ENCODE measurements around the gene LOXL1. TPM values are rescaled to one million over a fixed set of nuclear protein-coding genes. Genes with fewer than 3 reads are reported as not detected.

LOXL1 gene
- total RNA-seq, 1 experiment from 2014 or later, result 249 TPM

- ChIA-PET CTCF (no interaction called here), POLR2A (ENCODE audit: unreplicated experiment) (interaction anchor here (0.5 kb wide), 1 partner anchor 1022 kb away, joined by 8 read pairs; no protein-coding TSS in a partner anchor)
- ATAC-seq, result no peak
- Histone ChIP-seq H3K9me3 (ENCODE audit: low read length) (no peaks in the 10 kb centered on the region), H3F3A (ENCODE audit: low read length, unreplicated experiment) (no peaks in the 10 kb centered on the region), H3K27ac (ENCODE audit: low read length) (no peak overlapping the region), H3K36me3 (ENCODE audit: low read depth, low read length) (no peaks in the 10 kb centered on the region), H3K4me1 (ENCODE audit: insufficient read depth, low read length) (peaks cover 58% of the 10 kb centered on the region), H4K20me1 (ENCODE audit: low read length) (no peaks in the 10 kb centered on the region), H3K79me2 (ENCODE audit: low read length) (no peaks in the 10 kb centered on the region), H3K9me2 (replicated peaks; ENCODE audit: low read length) (no peaks in the 10 kb centered on the region), H3K9ac (ENCODE audit: low read length) (no peak overlapping the region), H3K4me3 (ENCODE audit: low read length) (no peak overlapping the region), H3K27me3 (ENCODE audit: low read length) (no peaks in the 10 kb centered on the region), H2AFZ (ENCODE audit: low read length) (no peak overlapping the region), H3K4me2 (ENCODE audit: low read length) (no peak overlapping the region)
- intact Hi-C loops (cut with micrococcal nuclease), result no loop called here
- BruUV-seq (replicated peaks), result no TSS peak
- TF ChIP-seq CTCF (conservative IDR thresholded peaks at IDR 0.05; ENCODE audit: low read depth, low read length) (no peak), EZH2 (IDR thresholded peaks at IDR 0.05; ENCODE audit: low read length, unreplicated experiment) (no peak), EZH2phosphoT487 (IDR thresholded peaks at IDR 0.05; ENCODE audit: borderline replicate concordance, low read length) (no peak)
- no peak for DNase-seq
Measured at GRCh38 chr15:73985101-73985873, 59.0 kb downstream of the LOXL1 start.

DNA sequence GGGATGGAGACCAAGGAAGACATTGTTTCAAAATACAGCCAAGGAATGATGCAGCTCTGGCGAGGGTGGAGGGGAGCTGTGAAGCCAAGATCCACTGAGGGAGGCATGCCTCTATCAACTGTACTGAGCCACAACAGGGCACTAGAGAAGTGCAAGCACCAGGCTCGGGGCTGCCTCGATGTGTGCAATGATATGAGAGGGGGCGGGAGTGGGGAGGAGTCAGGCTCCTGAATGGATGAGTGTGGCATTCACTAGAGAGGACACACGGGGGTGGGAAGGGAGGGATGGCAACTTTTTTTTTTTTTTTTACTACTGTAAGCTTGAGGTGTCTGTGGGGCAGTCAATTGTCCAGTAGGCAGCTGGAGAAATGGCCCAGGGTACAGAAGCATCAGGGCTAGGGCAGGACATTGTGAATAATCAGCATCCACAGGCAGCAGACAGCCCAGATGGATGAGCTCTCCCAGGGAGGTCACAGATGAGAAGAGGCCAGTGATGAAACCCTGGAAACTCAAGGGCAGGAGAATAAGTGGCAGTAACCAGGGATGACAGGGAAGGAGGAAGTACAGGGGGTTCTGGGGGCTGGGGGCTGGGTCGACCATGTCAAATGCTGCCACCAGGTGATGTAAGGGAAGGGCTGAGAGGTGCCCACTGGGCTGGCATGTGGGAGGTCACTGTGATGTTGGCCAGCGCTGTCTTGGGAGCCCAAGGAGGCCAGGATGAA lies 60.0 kb downstream of the LOXL1 start:
- no peak for DNase-seq
- ATAC-seq, result no peak
- Histone ChIP-seq H3K4me3 (ENCODE audit: low read length) (no peak overlapping the region), H3K27me3 (ENCODE audit: low read length) (no peaks in the 10 kb centered on the region), H3K4me1 (ENCODE audit: insufficient read depth, low read length) (peaks cover 62% of the 10 kb centered on the region), H4K20me1 (ENCODE audit: low read length) (no peaks in the 10 kb centered on the region), H3K36me3 (ENCODE audit: low read depth, low read length) (no peaks in the 10 kb centered on the region), H3K79me2 (ENCODE audit: low read length) (no peaks in the 10 kb centered on the region), H3K27ac (ENCODE audit: low read length) (no peak overlapping the region), H2AFZ (ENCODE audit: low read length) (no peak overlapping the region), H3K4me2 (ENCODE audit: low read length) (no peak overlapping the region), H3K9me3 (ENCODE audit: low read length) (no peaks in the 10 kb centered on the region), H3K9me2 (replicated peaks; ENCODE audit: low read length) (no peaks in the 10 kb centered on the region), H3F3A (ENCODE audit: low read length, unreplicated experiment) (no peaks in the 10 kb centered on the region), H3K9ac (ENCODE audit: low read length) (no peak overlapping the region)
- TF ChIP-seq EZH2 (IDR thresholded peaks at IDR 0.05; ENCODE audit: low read length, unreplicated experiment), result no peak
- no peak for TF ChIP-seq CTCF (conservative IDR thresholded peaks at IDR 0.05; ENCODE audit: low read depth, low read length)
- TF ChIP-seq EZH2phosphoT487 (IDR thresholded peaks at IDR 0.05; ENCODE audit: borderline replicate concordance, low read length), result no peak
- BruUV-seq (replicated peaks), result no TSS peak
- POLR2A ChIA-PET (ENCODE audit: unreplicated experiment), result no interaction called here
- intact Hi-C loops (cut with micrococcal nuclease), result no loop called here
- CTCF ChIA-PET, result no interaction called here

DNA sequence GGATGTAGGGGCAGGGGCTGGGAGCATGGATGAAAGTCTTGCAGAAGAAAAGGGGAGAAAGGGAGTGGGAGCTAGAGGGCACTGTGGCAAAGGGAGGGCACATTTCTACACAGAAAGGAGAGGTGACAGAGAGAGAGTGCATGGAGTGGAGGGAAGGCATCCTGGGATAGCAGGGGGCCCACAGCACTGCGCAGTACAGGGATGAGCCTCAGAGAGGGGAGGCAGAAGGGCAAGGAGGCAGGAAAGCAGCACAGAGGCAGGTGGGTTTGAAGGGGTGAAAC lies 60.5 kb downstream of the LOXL1 start:
- CTCF ChIA-PET, result no interaction called here
- H2AFZ ChIP-seq (ENCODE audit: low read length), result no peak overlapping the region
- no peak for ATAC-seq

More for the DNA sequence above, 60.5 kb downstream of the LOXL1 start:
- POLR2A ChIA-PET (ENCODE audit: unreplicated experiment), result no interaction called here
- H3K9me3 ChIP-seq (ENCODE audit: low read length), result no peaks in the 10 kb centered on the region
- H3K4me1 ChIP-seq (ENCODE audit: insufficient read depth, low read length), result peaks cover 62% of the 10 kb centered on the region
- no peak for TF ChIP-seq EZH2phosphoT487 (IDR thresholded peaks at IDR 0.05; ENCODE audit: borderline replicate concordance, low read length)
- TF ChIP-seq CTCF (conservative IDR thresholded peaks at IDR 0.05; ENCODE audit: low read depth, low read length), result no peak
- TF ChIP-seq EZH2 (IDR thresholded peaks at IDR 0.05; ENCODE audit: low read length, unreplicated experiment), result no peak
- no TSS peak for BruUV-seq (replicated peaks)
- no peak overlapping the region for H3K9ac ChIP-seq (ENCODE audit: low read length)
- no peak for DNase-seq
- no peaks in the 10 kb centered on the region for H3K36me3 ChIP-seq (ENCODE audit: low read depth, low read length)
- no peaks in the 10 kb centered on the region for H3K27me3 ChIP-seq (ENCODE audit: low read length)
- no peaks in the 10 kb centered on the region for H3F3A ChIP-seq (ENCODE audit: low read length, unreplicated experiment)
- no peak overlapping the region for H3K4me2 ChIP-seq (ENCODE audit: low read length)
- H3K9me2 ChIP-seq (replicated peaks; ENCODE audit: low read length), result no peaks in the 10 kb centered on the region
- intact Hi-C loops (cut with micrococcal nuclease), result no loop called here
- no peaks in the 10 kb centered on the region for H4K20me1 ChIP-seq (ENCODE audit: low read length)
- no peak overlapping the region for H3K4me3 ChIP-seq (ENCODE audit: low read length)
- no peaks in the 10 kb centered on the region for H3K79me2 ChIP-seq (ENCODE audit: low read length)
- no peak overlapping the region for H3K27ac ChIP-seq (ENCODE audit: low read length)

Measured in PC-3 (cell line).